ENCODE results near the gene PTAFR.

PTAFR gene

DNA sequence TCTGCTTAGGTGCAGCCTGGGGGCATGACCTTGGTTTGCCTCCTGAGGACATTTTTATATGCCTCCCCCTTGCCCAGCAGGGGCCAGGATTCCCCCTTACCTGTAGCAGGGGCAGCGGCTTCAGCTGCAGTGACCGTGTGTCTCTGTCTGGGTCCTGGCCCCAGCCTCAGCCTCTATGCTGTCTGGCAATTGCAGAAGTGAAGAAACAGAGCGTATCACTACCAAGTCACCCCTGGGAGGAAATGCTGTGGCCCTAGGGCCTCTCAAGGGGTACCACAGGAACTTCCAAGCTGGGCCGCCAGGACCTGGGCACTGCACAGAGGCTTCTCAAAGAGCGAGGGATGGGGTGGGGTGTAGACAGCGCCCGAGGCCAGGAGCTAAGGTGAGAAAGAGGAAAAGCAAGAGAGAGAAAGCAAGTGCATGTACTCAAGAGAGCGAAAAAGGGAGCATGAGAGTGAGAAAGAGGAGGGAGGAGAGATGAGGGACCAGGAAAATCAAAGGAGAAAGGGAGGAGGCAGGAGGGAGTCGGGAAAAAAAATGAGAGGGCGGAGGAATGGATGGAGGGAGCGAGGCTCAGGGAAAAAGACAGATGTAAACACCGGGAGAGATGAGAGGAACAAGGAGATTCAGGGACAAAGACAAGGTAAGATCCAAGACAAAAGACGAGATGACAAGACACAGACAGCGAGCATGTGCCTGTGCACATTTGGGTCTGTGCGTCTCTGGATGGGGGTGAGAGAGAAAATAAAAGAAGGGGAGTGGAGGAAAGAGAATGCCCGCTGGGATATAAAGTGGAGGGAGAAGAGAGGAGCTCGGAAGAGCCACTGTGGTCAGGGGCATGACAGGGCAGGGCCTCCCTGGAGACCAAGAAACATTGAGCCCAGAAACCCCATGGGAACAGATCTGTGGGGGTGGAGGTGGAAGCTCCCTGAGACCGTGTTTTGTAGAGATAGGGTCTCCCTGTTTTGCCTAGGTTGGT lies at the start of gene PTAFR:
Gene PTAFR, minus strand, starts transcription at position 199 of the 979 bp plus-strand sequence. CDS start 25,669 bp downstream, outside the sequence.
- no peak for DNase-seq

DNA sequence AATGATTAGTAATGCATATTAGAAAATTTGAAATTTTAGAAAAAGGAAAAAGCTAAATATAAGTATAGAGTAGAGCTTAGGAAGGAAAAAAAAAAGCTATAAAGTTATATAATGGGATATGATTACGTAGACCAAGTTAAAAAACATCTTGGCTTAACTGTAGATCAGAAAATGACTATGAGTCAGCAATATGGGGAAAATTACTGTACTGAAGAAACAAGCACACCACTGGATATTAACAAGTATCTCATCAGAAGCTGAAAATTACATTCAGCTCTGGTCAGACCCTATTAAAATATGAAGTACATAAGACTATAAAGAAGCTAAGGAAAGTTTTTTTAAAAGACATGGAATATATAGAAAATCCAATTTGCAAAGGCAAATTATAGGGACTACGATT lies 36.8 kb upstream of the PTAFR start:
- DNase-seq: no peak

GRCh38 chr1:28209700-28210099 lies 33.2 kb upstream of the PTAFR start:
- DNase-seq: no peak

DNA sequence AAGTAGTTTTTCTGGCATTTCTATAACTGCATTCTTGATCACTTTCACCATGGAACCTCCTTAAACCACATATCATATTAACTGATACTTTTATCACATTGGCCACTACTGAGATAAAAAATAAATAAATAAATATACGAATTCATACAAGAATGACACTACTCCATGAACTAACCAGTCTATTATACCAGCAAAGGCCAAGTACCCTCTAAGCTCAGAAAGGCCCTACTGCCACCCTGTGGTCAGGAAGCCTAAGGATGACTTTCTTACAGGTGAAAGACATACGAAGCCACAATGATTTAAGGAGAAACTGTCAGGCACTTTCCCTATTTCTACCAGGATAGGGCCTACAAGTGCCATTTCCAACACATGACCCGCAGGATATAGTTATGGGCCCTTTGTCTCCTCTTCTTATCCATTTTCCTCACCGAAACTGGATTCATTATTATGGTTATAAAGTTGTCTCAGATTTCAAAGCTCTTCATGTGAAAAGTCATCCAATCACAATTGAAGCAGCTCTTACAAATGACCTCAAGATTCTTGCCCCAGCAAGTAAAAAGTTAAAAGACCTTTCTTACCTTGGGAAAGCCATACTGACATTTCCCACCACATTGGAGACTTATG lies 32.4 kb upstream of the PTAFR start:
- DNase-seq: peak; percentile 22

DNA sequence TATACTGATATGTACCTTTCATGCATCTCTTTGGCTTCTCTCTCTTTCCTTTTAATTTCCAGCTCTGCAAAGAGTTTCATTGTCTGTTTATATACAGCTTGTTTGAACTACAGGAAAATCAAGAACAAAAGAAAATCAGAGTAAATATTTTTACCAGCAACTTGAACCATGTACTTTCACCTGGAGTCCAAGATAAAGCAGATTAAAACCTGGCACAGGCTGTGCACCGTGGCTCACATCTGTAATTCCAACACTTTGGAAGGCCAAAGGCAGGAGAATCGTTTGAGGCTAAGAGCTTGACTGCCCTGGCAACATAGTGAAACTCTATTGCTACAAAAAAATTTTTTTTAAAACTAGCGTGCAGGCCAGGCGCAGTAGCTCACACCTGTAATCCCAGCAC lies 28.8 kb upstream of the PTAFR start:
- DNase-seq: no peak

GRCh38 chr1:28200234-28200873 lies 23.9 kb upstream of the PTAFR start:
- DNase-seq: no peak

DNA sequence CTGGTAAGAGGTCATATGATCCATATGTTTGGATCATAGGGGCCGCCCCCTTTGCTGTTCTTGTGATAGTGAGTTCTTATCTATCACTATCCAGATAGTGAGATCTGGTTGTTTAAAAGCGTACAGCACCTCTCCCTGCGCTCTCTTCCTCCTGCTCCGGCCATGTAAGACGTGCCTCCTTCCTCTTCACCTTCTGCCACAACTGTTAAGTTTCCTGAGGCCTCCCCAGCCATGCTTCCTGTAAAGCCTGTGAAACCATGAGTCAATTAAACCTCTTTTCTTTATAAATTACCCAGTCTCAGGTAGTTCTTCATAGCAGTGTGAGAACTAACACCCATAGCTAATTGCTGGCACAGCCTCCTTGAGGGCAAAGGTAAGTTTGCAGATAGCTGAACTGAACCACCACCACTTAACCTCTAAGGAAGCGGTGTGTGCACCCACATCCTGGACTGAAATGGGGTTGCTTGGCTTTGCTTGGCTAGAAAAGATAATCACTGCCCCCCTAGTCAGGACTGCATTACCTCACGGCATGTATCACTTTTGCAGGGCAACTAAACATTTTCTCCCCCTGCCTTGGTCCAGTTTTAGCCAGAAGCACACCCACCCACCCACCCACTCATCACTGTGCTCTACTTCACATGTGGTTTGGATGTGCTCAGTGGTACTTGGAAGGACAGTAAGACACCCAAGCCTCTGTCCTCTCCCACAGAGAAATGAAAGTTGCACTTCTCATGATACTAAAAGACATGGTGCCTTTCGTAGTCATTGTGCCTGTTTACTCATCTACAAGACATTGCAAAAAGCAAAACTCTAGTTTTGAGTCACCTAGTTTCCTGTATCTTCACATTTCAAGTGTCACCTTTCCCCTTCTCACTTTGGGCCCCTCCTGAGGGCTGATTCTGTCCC lies 23.1 kb upstream of the PTAFR start:
- DNase-seq: no peak

GRCh38 chr1:28197682-28198415 lies 21.4 kb upstream of the PTAFR start:
- DNase-seq: no peak

GRCh38 chr1:28196330-28196729 lies 19.8 kb upstream of the PTAFR start:
- no peak for DNase-seq

DNA sequence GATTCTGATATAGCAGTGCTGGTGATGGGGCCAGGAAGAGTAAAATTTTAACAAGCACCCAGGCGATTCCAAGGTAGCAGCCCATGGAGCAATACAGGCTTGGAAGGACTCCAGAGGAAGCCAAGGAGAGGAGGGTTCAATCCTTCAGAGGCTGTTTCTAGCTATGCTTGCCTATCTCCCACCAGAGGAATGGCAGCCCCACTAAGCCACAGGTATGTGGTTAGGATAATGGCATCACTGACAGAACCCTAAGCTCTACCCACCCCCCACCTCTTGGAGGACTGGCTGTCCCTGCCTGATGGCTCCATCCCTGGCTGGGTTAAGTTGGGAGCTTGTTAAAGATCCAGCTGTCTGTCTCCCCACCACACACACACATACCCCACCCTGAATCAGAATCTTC lies 19.3 kb upstream of the PTAFR start:
- DNase-seq: no peak

GRCh38 chr1:28194326-28195035 lies 18.0 kb upstream of the PTAFR start:
- DNase-seq: no peak

GRCh38 chr1:28193701-28194161 lies 17.2 kb upstream of the PTAFR start:
- DNase-seq: no peak

DNA sequence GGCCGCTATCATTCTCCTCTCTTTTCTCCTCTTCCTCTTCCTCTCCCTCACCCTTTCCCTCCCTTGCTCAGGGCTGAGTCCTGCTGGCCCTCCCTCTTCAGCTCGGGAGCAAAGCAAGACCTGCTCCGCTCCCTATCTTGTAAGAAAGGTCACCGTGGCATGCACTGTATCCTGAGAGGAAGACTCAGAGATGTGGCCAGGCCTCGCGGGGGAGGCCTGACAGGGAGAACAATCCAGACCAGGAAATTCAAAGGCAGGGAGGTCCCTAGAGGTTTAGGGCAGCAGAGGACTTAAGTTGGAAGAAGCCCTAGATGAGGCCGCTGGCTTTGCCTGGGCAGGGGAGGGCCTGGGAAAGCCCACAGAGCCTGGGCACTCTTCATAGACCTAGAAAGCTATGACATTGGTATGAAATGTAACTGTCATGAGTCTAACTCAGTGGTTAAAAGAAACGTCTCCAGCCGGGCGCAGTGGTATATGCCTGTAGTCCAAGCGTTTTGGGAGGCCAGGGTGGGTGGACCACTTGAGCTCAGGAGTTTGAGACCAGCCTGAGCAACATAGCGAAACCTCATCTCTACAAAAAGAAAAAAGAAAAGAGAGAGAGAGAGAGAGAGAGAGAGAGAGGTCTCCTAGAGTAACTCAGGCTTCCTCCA lies 14.6 kb upstream of the PTAFR start:
- no peak for DNase-seq

- no peak for DNase-seq
These were observed 14.0 kb upstream of the PTAFR start for GRCh38 chr1:28190337-28190979.

DNA sequence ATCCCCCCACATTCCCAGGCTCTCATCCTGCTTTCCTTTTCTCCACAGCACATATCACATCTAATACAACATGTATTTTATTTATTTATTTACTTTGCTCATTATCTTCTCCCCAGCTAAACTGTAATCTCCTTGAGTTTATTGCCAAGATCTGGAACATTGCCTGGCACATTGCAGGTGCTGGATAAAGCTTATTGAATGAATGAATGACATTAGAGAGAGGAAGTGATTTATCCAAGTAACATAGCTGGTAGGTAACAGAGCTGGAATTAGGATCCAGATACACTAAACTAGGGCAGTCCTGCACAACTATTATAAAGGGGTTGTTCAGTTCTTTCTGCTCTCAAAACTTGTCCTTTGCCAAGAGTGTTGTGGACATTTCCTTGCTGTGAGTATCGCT lies 8.6 kb upstream of the PTAFR start:
- DNase-seq: no peak

- no peak for DNase-seq
These were observed 4.1 kb upstream of the PTAFR start for GRCh38 chr1:28180306-28181305.

DNA sequence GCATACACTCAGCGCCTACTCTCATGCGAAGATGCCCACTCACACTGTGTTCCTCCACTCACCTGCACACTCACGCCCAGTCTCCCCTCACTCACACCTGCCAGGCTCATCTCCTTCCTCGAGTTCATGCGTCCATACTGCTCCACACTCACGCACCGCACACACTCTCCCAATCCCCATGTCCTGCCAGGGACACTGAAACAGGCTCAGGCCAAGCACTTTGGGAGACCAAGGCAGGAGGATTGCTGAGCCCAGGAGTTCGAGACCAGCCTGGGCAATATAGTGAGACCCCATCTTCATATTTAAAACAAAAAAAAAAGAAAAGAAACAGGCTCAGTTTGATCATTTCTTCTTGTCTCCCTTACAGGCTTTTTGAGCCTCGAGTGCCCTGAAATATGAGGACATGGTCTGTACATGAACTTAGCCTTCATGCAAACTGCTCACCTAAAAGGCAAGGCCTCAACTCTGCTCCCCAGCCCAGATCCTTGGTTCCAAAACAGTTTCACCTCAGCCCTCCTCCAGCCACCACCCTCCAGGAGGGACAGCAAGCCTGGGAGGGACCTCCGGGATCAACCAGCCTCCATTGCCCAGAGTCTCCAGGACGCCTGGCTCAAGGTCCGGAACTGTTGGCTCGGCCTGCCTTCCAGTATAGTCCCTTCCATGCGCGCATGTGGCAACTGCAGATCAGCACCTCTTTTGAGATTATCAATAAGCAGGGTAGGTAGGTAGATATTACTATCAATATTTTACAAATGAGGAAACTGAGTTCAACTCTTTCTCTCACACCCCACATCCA lies 2.4 kb upstream of the PTAFR start:
- DNase-seq: no peak

DNA sequence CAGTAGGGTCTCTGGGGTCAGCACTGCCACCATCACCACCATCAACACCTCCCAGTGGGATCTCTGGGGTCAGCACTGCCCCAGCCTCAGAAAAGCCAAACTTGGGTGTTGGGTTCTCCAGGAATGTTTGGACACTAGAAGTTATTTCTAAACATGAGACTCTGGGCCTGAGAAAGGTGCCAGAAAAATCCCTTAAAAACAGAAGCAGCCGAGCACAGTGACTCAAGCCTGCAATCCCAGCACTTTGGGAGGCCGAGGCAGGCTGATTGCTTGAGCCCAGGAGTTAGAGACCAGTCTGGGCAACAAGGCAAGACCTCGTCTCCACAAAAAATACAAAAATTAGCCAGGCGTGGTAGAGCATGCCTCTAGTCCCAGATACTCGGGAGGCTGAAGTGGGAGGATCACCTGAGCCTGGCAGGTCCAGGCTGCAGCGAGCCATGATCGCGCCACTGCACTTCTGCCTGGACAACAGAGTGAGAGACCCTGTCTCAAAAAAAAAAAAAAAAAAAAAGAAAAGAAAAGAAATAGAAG lies 470 bp downstream of the PTAFR start:
- DNase-seq: no peak
